Measurements from ENCODE around the gene PRUNE1.
A peak's percentile ranks its signal among the peaks of the same experiment; 100 is the strongest.

The PRUNE1 gene

GRCh38 chr1:150994248-150994647 is 14.0 kb upstream of the PRUNE1 start:
- Histone ChIP-seq H3K9ac (ENCODE audit: low read length) (no peak overlapping the region), H3K9me3 (ENCODE audit: insufficient read depth, low read length) (no peaks in the 10 kb centered on the region), H3K36me3 (replicated peaks; ENCODE audit: low read depth, low read length) (no peaks in the 10 kb centered on the region), H2AFZ (ENCODE audit: low read depth, low read length) (no peak overlapping the region), H3K27ac (ENCODE audit: low read length) (no peak overlapping the region), H3K4me3 (ENCODE audit: low read length) (no peak overlapping the region), H3K4me1 (ENCODE audit: low read length) (0 out of 2 replicates have a peak, but pooled peaks cover 3% of the 10 kb centered on the region), H4K20me1 (ENCODE audit: insufficient read depth, low read length) (no peaks in the 10 kb centered on the region), H3K79me2 (ENCODE audit: low read length) (no peaks in the 10 kb centered on the region), H3K4me2 (ENCODE audit: low read length) (no peak overlapping the region), H3K27me3 (ENCODE audit: low read depth, low read length) (no peaks in the 10 kb centered on the region)
- TF ChIP-seq CTCF (IDR thresholded peaks at IDR 0.05; ENCODE audit: low read depth, low read length) (no peak), EZH2phosphoT487 (IDR thresholded peaks at IDR 0.05; ENCODE audit: low read depth) (no peak)

GRCh38 chr1:150995460-150995859 is 12.8 kb upstream of the PRUNE1 start:
- TF ChIP-seq CTCF (IDR thresholded peaks at IDR 0.05; ENCODE audit: low read depth, low read length) (no peak), EZH2phosphoT487 (IDR thresholded peaks at IDR 0.05; ENCODE audit: low read depth) (no peak)
- Histone ChIP-seq H3K4me1 (ENCODE audit: low read length) (0 out of 2 replicates have a peak, but pooled peaks cover 3% of the 10 kb centered on the region), H3K9me3 (ENCODE audit: insufficient read depth, low read length) (no peaks in the 10 kb centered on the region), H3K4me3 (ENCODE audit: low read length) (peak overlapping the region; percentile 33; the same call in 1 of the 2 replicates), H4K20me1 (ENCODE audit: insufficient read depth, low read length) (no peaks in the 10 kb centered on the region), H3K4me2 (ENCODE audit: low read length) (peak overlapping the region; percentile 42), H3K27ac (ENCODE audit: low read length) (no peak overlapping the region), H3K36me3 (replicated peaks; ENCODE audit: low read depth, low read length) (no peaks in the 10 kb centered on the region), H3K79me2 (ENCODE audit: low read length) (no peaks in the 10 kb centered on the region), H3K27me3 (ENCODE audit: low read depth, low read length) (no peaks in the 10 kb centered on the region), H2AFZ (ENCODE audit: low read depth, low read length) (peak overlapping the region; percentile 65), H3K9ac (ENCODE audit: low read length) (no peak overlapping the region)

- Histone ChIP-seq H3K9ac (ENCODE audit: low read length) (no peak overlapping the region), H3K36me3 (replicated peaks; ENCODE audit: low read depth, low read length) (no peaks in the 10 kb centered on the region), H3K79me2 (ENCODE audit: low read length) (no peaks in the 10 kb centered on the region), H2AFZ (ENCODE audit: low read depth, low read length) (peak overlapping the region; percentile 65), H3K4me3 (ENCODE audit: low read length) (peak overlapping the region; percentile 33; the same call in 1 of the 2 replicates), H3K4me2 (ENCODE audit: low read length) (peak overlapping the region; percentile 42), H3K27ac (ENCODE audit: low read length) (no peak overlapping the region), H4K20me1 (ENCODE audit: insufficient read depth, low read length) (no peaks in the 10 kb centered on the region), H3K9me3 (ENCODE audit: insufficient read depth, low read length) (no peaks in the 10 kb centered on the region), H3K27me3 (ENCODE audit: low read depth, low read length) (no peaks in the 10 kb centered on the region), H3K4me1 (ENCODE audit: low read length) (0 out of 2 replicates have a peak, but pooled peaks cover 3% of the 10 kb centered on the region)
- TF ChIP-seq CTCF (IDR thresholded peaks at IDR 0.05; ENCODE audit: low read depth, low read length) (peak; percentile 80), EZH2phosphoT487 (IDR thresholded peaks at IDR 0.05; ENCODE audit: low read depth) (no peak)
Measured at GRCh38 chr1:150995896-150996295, 12.4 kb upstream of the PRUNE1 start.

GRCh38 chr1:150997126-150997872 is 10.9 kb upstream of the PRUNE1 start:
- no peaks in the 10 kb centered on the region for H3K36me3 ChIP-seq (replicated peaks; ENCODE audit: low read depth, low read length)
- no peak for TF ChIP-seq EZH2phosphoT487 (IDR thresholded peaks at IDR 0.05; ENCODE audit: low read depth)
- no peak for TF ChIP-seq CTCF (IDR thresholded peaks at IDR 0.05; ENCODE audit: low read depth, low read length)
- no peak overlapping the region for H3K9ac ChIP-seq (ENCODE audit: low read length)
- no peaks in the 10 kb centered on the region for H3K79me2 ChIP-seq (ENCODE audit: low read length)
- no peak overlapping the region for H3K4me2 ChIP-seq (ENCODE audit: low read length)
- H3K4me1 ChIP-seq (ENCODE audit: low read length): 0 out of 2 replicates have a peak, but pooled peaks cover 3% of the 10 kb centered on the region
- no peaks in the 10 kb centered on the region for H3K27me3 ChIP-seq (ENCODE audit: low read depth, low read length)
- H2AFZ ChIP-seq (ENCODE audit: low read depth, low read length): no peak overlapping the region
- no peak overlapping the region for H3K4me3 ChIP-seq (ENCODE audit: low read length)
- H4K20me1 ChIP-seq (ENCODE audit: insufficient read depth, low read length): no peaks in the 10 kb centered on the region
- H3K9me3 ChIP-seq (ENCODE audit: insufficient read depth, low read length): no peaks in the 10 kb centered on the region
- H3K27ac ChIP-seq (ENCODE audit: low read length): no peak overlapping the region
